Caco-2 (cell line): ENCODE measurements around the gene ZNF521. TPM values are rescaled to one million over a fixed set of nuclear protein-coding genes. Genes with fewer than 3 reads are reported as not detected.

ENCODE experiments used
- BruUV-seq: library from RNA; stranded (reverse); fragments of 400-500 nt; replicated peaks from 2 replicates; lab custom pipeline; 2021; lab: Mats Ljungman, UMichigan
- CTCF ChIA-PET: fragments of 300-600 bp; sonication (Branson Sonifier 250); formaldehyde crosslinking; loops from one replicate; lab custom pipeline; 2022; ENCODE audit warnings: antibody characterized with exemption; lab: Charles Lee
- POLR2A ChIA-PET: fragments of 300-600 bp; sonication (Branson Sonifier 250); formaldehyde crosslinking; loops from one replicate; lab custom pipeline; 2022; ENCODE audit warnings: antibody characterized with exemption; lab: Charles Lee
- DNase-seq, 2 experiments: peaks; one replicate each; pipeline versions ENCODE4 v3.0.0 to v3.0.0-alpha.2; 2020 to 2022
- H3K27me3 ChIP-seq: replicated peaks from 2 replicates; pipeline ENCODE4 v1.6.0; 2011; ENCODE audit warnings: low read length; ENCODE audit not compliant: control insufficient read depth, insufficient read depth
- H3K36me3 ChIP-seq: 2 replicates; pipeline ENCODE4 v1.5.1; 2011; ENCODE audit warnings: low read length; ENCODE audit not compliant: control insufficient read depth, insufficient read depth
- H3K4me1 ChIP-seq: fragments of 250-450 bp; sonication (Bioruptor Pico); 2 replicates; pipeline ENCODE4 v1.5.1; 2020; ENCODE audit warnings: mild to moderate bottlenecking
- H3K4me3 ChIP-seq: 2 replicates; pipeline ENCODE4 v1.5.1; 2011; ENCODE audit warnings: low read depth, mild to moderate bottlenecking, control low read depth, low read length
- H3K9me3 ChIP-seq: fragments of 250-450 bp; sonication (Bioruptor Pico); 2 replicates; pipeline ENCODE4 v1.5.1; 2020; ENCODE audit warnings: mild to moderate bottlenecking, moderate library complexity
- H3K27ac Mint-ChIP-seq: one replicate; pipeline ENCODE4 v1.8.0; 2022; ENCODE audit warnings: mixed read lengths; ENCODE audit not compliant: unreplicated experiment
- H3K27me3 Mint-ChIP-seq: one replicate; pipeline ENCODE4 v1.8.0; 2022; ENCODE audit warnings: mixed read lengths; ENCODE audit not compliant: insufficient read depth, unreplicated experiment
- H3K36me3 Mint-ChIP-seq: one replicate; pipeline ENCODE4 v1.8.0; 2022; ENCODE audit warnings: mild to moderate bottlenecking, mixed read lengths; ENCODE audit not compliant: insufficient read depth, unreplicated experiment
- H3K4me1 Mint-ChIP-seq: one replicate; pipeline ENCODE4 v1.8.0; 2022; ENCODE audit warnings: low read depth, mixed read lengths; ENCODE audit not compliant: unreplicated experiment
- H3K4me3 Mint-ChIP-seq: one replicate; pipeline ENCODE4 v1.8.0; 2022; ENCODE audit warnings: mild to moderate bottlenecking, moderate library complexity, mixed read lengths; ENCODE audit not compliant: unreplicated experiment
- H3K9me3 Mint-ChIP-seq: one replicate; pipeline ENCODE4 v1.8.0; 2022; ENCODE audit warnings: mixed read lengths; ENCODE audit not compliant: unreplicated experiment
- CTCF ChIP-seq, 2 experiments: fragments of 200-600 bp in 1 of 2; IDR thresholded peaks; 1 replicate in 1 of 2; 2 replicates in 1 of 2; pipeline versions ENCODE4 v1.5.1 to v1.8.0; 2011 to 2022; ENCODE audit warnings: antibody characterized with exemption in 1 of 2, control low read depth in 1 of 2, inconsistent platforms in 1 of 2, low read depth in 1 of 2, low read length in 1 of 2, mild to moderate bottlenecking in 1 of 2, moderate library complexity in 1 of 2; ENCODE audit not compliant: insufficient read depth in 1 of 2, severe bottlenecking in 1 of 2, unreplicated experiment in 1 of 2
- intact Hi-C: fragments of 100-400 bp; cut with micrococcal nuclease; formaldehyde crosslinking; loops from one replicate; pipeline ENCODE4 v1.10.0; 2022; ENCODE audit not compliant: unreplicated experiment
- total RNA-seq: library from RNA; stranded (reverse); gene quantifications from 2 replicates; pipeline ENCODE4 v1.2.3, GENCODE V29; 2022

The ZNF521 gene
- total RNA-seq, 1 experiment from 2014 or later, result not detected

- Histone ChIP-seq H3K4me3 (no peak overlapping the region), H3K4me1 (no peaks in the 10 kb centered on the region), H3K36me3 (no peaks in the 10 kb centered on the region), H3K9me3 (no peaks in the 10 kb centered on the region), H3K27me3 (no peaks in the 10 kb centered on the region)
- Mint-ChIP-seq H3K4me1 (no peaks in the 10 kb centered on the region), H3K4me3 (no peak overlapping the region), H3K36me3 (no peaks in the 10 kb centered on the region), H3K27me3 (peaks cover 9% of the 10 kb centered on the region), H3K27ac (no peak overlapping the region), H3K9me3 (no peaks in the 10 kb centered on the region)
- no peak for DNase-seq
- TF ChIP-seq CTCF (IDR thresholded peaks at IDR 0.05; ENCODE audit: insufficient read depth in 1 of 2, low read depth in 1 of 2, low read length in 1 of 2, severe bottlenecking in 1 of 2, unreplicated experiment in 1 of 2), result no peak
- ChIA-PET POLR2A (no interaction called here), CTCF (no interaction called here)
- no TSS peak for BruUV-seq
- intact Hi-C loops, result no loop called here
These were observed 170.9 kb downstream of the ZNF521 start for GRCh38 chr18:25180973-25181548.

GRCh38 chr18:25177631-25178030 lies 174.3 kb downstream of the ZNF521 start:
- H3K36me3 Mint-ChIP-seq, result no peaks in the 10 kb centered on the region
- no peak for TF ChIP-seq CTCF (IDR thresholded peaks at IDR 0.05; ENCODE audit: insufficient read depth in 1 of 2, low read depth in 1 of 2, low read length in 1 of 2, severe bottlenecking in 1 of 2, unreplicated experiment in 1 of 2)
- intact Hi-C loops, result no loop called here
- Histone ChIP-seq H3K4me3 (no peak overlapping the region), H3K36me3 (no peaks in the 10 kb centered on the region), H3K27me3 (no peaks in the 10 kb centered on the region), H3K4me1 (no peaks in the 10 kb centered on the region), H3K9me3 (no peaks in the 10 kb centered on the region)
- H3K27me3 Mint-ChIP-seq, result peaks cover 7% of the 10 kb centered on the region
- H3K27ac Mint-ChIP-seq, result no peak overlapping the region
- ChIA-PET CTCF (no interaction called here), POLR2A (no interaction called here)
- no peak for DNase-seq
- no TSS peak for BruUV-seq
- no peaks in the 10 kb centered on the region for H3K9me3 Mint-ChIP-seq
- no peak overlapping the region for H3K4me3 Mint-ChIP-seq
- H3K4me1 Mint-ChIP-seq, result no peaks in the 10 kb centered on the region

GRCh38 chr18:25176518-25177042 lies 175.4 kb downstream of the ZNF521 start:
- BruUV-seq, result no TSS peak
- no peaks in the 10 kb centered on the region for H3K9me3 ChIP-seq

More at GRCh38 chr18:25176518-25177042, 175.4 kb downstream of the ZNF521 start:
- CTCF ChIA-PET, result no interaction called here
- Mint-ChIP-seq H3K9me3 (no peaks in the 10 kb centered on the region), H3K36me3 (no peaks in the 10 kb centered on the region), H3K4me3 (no peak overlapping the region), H3K27me3 (peaks cover 3% of the 10 kb centered on the region), H3K27ac (no peak overlapping the region), H3K4me1 (no peaks in the 10 kb centered on the region)
- H3K27me3 ChIP-seq, result no peaks in the 10 kb centered on the region
- no peak overlapping the region for H3K4me3 ChIP-seq
- TF ChIP-seq CTCF (IDR thresholded peaks at IDR 0.05; ENCODE audit: insufficient read depth in 1 of 2, low read depth in 1 of 2, low read length in 1 of 2, severe bottlenecking in 1 of 2, unreplicated experiment in 1 of 2), result no peak
- no peaks in the 10 kb centered on the region for H3K36me3 ChIP-seq
- POLR2A ChIA-PET, result no interaction called here
- no peak for DNase-seq
- H3K4me1 ChIP-seq, result no peaks in the 10 kb centered on the region
- intact Hi-C loops, result no loop called here
